ENCODE results near the gene ENOX1. TPM values are rescaled to one million over a fixed set of nuclear protein-coding genes. Genes with fewer than 3 reads are reported as not detected.

ENOX1 gene
- total RNA-seq, 1 experiment from 2014 or later = 0.26 TPM

DNA sequence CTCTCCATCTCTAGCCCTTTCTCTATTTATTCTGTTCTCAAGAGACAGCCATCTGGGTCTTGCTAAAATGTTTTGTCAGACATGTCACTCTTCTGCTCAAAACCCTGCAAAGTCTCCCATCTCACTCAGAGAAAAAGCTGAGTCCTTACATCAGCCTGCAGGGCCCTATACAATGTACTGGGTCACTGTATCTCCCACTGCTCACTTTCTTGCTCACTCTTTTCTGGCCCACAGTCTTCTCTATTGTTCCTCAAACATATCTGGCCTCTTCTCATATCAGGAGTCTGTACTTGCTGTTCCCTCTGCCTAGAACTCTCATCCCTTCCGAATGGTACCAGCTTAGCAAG lies 189.2 kb downstream of the ENOX1 start (continued):
- TF ChIP-seq, protein P1, sequence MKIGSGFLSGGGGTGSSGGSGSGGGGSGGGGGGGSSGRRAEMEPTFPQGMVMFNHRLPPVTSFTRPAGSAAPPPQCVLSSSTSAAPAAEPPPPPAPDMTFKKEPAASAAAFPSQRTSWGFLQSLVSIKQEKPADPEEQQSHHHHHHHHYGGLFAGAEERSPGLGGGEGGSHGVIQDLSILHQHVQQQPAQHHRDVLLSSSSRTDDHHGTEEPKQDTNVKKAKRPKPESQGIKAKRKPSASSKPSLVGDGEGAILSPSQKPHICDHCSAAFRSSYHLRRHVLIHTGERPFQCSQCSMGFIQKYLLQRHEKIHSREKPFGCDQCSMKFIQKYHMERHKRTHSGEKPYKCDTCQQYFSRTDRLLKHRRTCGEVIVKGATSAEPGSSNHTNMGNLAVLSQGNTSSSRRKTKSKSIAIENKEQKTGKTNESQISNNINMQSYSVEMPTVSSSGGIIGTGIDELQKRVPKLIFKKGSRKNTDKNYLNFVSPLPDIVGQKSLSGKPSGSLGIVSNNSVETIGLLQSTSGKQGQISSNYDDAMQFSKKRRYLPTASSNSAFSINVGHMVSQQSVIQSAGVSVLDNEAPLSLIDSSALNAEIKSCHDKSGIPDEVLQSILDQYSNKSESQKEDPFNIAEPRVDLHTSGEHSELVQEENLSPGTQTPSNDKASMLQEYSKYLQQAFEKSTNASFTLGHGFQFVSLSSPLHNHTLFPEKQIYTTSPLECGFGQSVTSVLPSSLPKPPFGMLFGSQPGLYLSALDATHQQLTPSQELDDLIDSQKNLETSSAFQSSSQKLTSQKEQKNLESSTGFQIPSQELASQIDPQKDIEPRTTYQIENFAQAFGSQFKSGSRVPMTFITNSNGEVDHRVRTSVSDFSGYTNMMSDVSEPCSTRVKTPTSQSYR (CRISPR knock-in tag; IDR thresholded peaks at IDR 0.05) = no peak
- TF ChIP-seq SOX15 (CRISPR knock-in tag; IDR thresholded peaks at IDR 0.05) (no peak), NFE2L1 (CRISPR knock-in tag; IDR thresholded peaks at IDR 0.05) (no peak)
- TF ChIP-seq, protein P2, sequence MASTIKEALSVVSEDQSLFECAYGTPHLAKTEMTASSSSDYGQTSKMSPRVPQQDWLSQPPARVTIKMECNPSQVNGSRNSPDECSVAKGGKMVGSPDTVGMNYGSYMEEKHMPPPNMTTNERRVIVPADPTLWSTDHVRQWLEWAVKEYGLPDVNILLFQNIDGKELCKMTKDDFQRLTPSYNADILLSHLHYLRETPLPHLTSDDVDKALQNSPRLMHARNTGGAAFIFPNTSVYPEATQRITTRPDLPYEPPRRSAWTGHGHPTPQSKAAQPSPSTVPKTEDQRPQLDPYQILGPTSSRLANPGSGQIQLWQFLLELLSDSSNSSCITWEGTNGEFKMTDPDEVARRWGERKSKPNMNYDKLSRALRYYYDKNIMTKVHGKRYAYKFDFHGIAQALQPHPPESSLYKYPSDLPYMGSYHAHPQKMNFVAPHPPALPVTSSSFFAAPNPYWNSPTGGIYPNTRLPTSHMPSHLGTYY (CRISPR knock-in tag; IDR thresholded peaks at IDR 0.05) = no peak
- TF ChIP-seq, protein P3, sequence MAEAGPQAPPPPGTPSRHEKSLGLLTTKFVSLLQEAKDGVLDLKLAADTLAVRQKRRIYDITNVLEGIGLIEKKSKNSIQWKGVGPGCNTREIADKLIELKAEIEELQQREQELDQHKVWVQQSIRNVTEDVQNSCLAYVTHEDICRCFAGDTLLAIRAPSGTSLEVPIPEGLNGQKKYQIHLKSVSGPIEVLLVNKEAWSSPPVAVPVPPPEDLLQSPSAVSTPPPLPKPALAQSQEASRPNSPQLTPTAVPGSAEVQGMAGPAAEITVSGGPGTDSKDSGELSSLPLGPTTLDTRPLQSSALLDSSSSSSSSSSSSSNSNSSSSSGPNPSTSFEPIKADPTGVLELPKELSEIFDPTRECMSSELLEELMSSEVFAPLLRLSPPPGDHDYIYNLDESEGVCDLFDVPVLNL (CRISPR knock-in tag; IDR thresholded peaks at IDR 0.05; ENCODE audit: borderline replicate concordance, low read depth) = no peak

DNA sequence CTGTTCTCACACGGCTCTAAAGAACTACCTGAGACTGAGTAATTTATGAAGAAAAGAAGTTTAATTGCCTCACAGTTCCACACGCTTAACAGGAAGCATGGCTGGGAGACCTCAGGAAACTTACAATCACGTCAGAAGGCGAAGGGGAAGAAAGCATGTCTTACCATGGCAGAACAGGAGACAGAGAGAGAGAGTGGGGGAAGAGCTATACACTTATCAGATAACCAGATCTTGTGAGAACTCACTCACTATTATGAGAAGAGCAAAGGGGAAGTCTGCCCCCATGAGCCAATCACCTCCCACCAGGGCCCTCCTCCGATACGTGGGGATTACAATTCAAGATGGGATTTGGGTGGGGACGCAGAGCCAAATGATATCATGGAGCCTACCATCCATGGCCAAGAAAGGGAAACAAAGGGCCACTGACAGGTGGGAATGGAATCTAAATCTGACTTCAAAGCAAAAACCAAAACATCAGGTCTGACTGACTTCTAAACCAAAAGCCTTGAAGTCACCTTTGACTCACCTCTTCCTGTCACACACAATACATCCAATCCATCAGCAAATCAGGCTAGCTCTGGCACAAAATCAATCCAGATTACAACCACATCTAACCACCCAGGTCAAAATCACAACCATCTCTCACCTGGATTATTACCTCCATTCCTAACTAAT lies 189.7 kb downstream of the ENOX1 start:
- Mint-ChIP-seq H3K36me3 (no peaks in the 10 kb centered on the region), H3K27me3 (ENCODE audit: low read depth) (no peaks in the 10 kb centered on the region; the same call in 1 of the 2 replicates), H3K4me3 (no peak overlapping the region), H3K27ac (no peak overlapping the region), H3K4me1 (0 out of 2 replicates have a peak, but pooled peaks cover 7% of the 10 kb centered on the region), H3K9me3 (no peaks in the 10 kb centered on the region)
- ChIA-PET POLR2A (no interaction called here), CTCF (no interaction called here)
- no peak for DNase-seq (ENCODE audit: low spot score)
- no peak for ATAC-seq
- no peak for TF ChIP-seq GTF2I (CRISPR knock-in tag; conservative IDR thresholded peaks at IDR 0.05)
- no peak for TF ChIP-seq KAT7 (CRISPR knock-in tag; IDR thresholded peaks at IDR 0.05; ENCODE audit: borderline replicate concordance)
- no peak for TF ChIP-seq ZNF396 (CRISPR knock-in tag; IDR thresholded peaks at IDR 0.05; ENCODE audit: borderline replicate concordance)
- TF ChIP-seq, protein P4, sequence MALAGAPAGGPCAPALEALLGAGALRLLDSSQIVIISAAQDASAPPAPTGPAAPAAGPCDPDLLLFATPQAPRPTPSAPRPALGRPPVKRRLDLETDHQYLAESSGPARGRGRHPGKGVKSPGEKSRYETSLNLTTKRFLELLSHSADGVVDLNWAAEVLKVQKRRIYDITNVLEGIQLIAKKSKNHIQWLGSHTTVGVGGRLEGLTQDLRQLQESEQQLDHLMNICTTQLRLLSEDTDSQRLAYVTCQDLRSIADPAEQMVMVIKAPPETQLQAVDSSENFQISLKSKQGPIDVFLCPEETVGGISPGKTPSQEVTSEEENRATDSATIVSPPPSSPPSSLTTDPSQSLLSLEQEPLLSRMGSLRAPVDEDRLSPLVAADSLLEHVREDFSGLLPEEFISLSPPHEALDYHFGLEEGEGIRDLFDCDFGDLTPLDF (CRISPR knock-in tag; IDR thresholded peaks at IDR 0.05) = no peak
- TF ChIP-seq RELA (CRISPR knock-in tag; IDR thresholded peaks at IDR 0.05; ENCODE audit: borderline replicate concordance) = no peak
- no peak for TF ChIP-seq ZNF219 (CRISPR knock-in tag; IDR thresholded peaks at IDR 0.05; ENCODE audit: borderline replicate concordance)
- TF ChIP-seq ATF1 (CRISPR knock-in tag; IDR thresholded peaks at IDR 0.05) = no peak
- TF ChIP-seq, protein P5, sequence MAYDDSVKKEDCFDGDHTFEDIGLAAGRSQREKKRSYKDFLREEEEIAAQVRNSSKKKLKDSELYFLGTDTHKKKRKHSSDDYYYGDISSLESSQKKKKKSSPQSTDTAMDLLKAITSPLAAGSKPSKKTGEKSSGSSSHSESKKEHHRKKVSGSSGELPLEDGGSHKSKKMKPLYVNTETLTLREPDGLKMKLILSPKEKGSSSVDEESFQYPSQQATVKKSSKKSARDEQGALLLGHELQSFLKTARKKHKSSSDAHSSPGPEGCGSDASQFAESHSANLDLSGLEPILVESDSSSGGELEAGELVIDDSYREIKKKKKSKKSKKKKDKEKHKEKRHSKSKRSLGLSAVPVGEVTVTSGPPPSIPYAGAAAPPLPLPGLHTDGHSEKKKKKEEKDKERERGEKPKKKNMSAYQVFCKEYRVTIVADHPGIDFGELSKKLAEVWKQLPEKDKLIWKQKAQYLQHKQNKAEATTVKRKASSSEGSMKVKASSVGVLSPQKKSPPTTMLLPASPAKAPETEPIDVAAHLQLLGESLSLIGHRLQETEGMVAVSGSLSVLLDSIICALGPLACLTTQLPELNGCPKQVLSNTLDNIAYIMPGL (CRISPR knock-in tag; IDR thresholded peaks at IDR 0.05) = no peak
- TF ChIP-seq, protein P6, sequence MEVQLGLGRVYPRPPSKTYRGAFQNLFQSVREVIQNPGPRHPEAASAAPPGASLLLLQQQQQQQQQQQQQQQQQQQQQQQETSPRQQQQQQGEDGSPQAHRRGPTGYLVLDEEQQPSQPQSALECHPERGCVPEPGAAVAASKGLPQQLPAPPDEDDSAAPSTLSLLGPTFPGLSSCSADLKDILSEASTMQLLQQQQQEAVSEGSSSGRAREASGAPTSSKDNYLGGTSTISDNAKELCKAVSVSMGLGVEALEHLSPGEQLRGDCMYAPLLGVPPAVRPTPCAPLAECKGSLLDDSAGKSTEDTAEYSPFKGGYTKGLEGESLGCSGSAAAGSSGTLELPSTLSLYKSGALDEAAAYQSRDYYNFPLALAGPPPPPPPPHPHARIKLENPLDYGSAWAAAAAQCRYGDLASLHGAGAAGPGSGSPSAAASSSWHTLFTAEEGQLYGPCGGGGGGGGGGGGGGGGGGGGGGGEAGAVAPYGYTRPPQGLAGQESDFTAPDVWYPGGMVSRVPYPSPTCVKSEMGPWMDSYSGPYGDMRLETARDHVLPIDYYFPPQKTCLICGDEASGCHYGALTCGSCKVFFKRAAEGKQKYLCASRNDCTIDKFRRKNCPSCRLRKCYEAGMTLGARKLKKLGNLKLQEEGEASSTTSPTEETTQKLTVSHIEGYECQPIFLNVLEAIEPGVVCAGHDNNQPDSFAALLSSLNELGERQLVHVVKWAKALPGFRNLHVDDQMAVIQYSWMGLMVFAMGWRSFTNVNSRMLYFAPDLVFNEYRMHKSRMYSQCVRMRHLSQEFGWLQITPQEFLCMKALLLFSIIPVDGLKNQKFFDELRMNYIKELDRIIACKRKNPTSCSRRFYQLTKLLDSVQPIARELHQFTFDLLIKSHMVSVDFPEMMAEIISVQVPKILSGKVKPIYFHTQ (CRISPR knock-in tag; IDR thresholded peaks at IDR 0.05) = no peak
- TF ChIP-seq, protein P7, sequence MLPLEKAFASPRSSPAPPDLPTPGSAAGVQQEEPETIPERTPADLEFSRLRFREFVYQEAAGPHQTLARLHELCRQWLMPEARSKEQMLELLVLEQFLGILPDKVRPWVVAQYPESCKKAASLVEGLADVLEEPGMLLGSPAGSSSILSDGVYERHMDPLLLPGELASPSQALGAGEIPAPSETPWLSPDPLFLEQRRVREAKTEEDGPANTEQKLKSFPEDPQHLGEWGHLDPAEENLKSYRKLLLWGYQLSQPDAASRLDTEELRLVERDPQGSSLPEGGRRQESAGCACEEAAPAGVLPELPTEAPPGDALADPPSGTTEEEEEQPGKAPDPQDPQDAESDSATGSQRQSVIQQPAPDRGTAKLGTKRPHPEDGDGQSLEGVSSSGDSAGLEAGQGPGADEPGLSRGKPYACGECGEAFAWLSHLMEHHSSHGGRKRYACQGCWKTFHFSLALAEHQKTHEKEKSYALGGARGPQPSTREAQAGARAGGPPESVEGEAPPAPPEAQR (CRISPR knock-in tag; IDR thresholded peaks at IDR 0.05) = no peak
- no peak for TF ChIP-seq SOX15 (CRISPR knock-in tag; IDR thresholded peaks at IDR 0.05)
- no peak for TF ChIP-seq FOXP1 (CRISPR knock-in tag; IDR thresholded peaks at IDR 0.05; ENCODE audit: borderline replicate concordance)
- TF ChIP-seq, protein P8, sequence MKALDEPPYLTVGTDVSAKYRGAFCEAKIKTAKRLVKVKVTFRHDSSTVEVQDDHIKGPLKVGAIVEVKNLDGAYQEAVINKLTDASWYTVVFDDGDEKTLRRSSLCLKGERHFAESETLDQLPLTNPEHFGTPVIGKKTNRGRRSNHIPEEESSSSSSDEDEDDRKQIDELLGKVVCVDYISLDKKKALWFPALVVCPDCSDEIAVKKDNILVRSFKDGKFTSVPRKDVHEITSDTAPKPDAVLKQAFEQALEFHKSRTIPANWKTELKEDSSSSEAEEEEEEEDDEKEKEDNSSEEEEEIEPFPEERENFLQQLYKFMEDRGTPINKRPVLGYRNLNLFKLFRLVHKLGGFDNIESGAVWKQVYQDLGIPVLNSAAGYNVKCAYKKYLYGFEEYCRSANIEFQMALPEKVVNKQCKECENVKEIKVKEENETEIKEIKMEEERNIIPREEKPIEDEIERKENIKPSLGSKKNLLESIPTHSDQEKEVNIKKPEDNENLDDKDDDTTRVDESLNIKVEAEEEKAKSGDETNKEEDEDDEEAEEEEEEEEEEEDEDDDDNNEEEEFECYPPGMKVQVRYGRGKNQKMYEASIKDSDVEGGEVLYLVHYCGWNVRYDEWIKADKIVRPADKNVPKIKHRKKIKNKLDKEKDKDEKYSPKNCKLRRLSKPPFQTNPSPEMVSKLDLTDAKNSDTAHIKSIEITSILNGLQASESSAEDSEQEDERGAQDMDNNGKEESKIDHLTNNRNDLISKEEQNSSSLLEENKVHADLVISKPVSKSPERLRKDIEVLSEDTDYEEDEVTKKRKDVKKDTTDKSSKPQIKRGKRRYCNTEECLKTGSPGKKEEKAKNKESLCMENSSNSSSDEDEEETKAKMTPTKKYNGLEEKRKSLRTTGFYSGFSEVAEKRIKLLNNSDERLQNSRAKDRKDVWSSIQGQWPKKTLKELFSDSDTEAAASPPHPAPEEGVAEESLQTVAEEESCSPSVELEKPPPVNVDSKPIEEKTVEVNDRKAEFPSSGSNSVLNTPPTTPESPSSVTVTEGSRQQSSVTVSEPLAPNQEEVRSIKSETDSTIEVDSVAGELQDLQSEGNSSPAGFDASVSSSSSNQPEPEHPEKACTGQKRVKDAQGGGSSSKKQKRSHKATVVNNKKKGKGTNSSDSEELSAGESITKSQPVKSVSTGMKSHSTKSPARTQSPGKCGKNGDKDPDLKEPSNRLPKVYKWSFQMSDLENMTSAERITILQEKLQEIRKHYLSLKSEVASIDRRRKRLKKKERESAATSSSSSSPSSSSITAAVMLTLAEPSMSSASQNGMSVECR (CRISPR knock-in tag; IDR thresholded peaks at IDR 0.05; ENCODE audit: borderline replicate concordance) = no peak
